Measurements from ENCODE around the gene ABCC3. TPM values are rescaled to one million over a fixed set of nuclear protein-coding genes. Genes with fewer than 3 reads are reported as not detected.

Gene ABCC3
- total RNA-seq, 6 donors from 2014 or later = 34.2 to 268 (median 57.7) TPM

GRCh38 chr17:50638966-50639713 is 4.5 kb downstream of the ABCC3 start:
- ATAC-seq (ENCODE audit: low FRiP score in 2 of 2) (peak; percentile 74 to 88), DNase-seq (peak in 1 of 2 donors; percentile 98)
- peaks cover 0 to 12% (median 8%) of the 10 kb centered on the region in 4 donors for H3K27me3 ChIP-seq
- no peaks in the 10 kb centered on the region for H3K36me3 ChIP-seq
- H3K9me3 ChIP-seq = no peaks in the 10 kb centered on the region
- peak in 2 of 6 experiments; percentile 18 to 25 for TF ChIP-seq CTCF (IDR thresholded peaks at IDR 0.05)
- peak in 1 of 4 donors; percentile 33 for TF ChIP-seq POLR2A (IDR thresholded peaks at IDR 0.05)
- peak; percentile 84 to 88 for TF ChIP-seq POLR2AphosphoS5 (IDR thresholded peaks at IDR 0.05)
- TF ChIP-seq EP300 (IDR thresholded peaks at IDR 0.05) = peak in 2 of 4 donors; percentile 51 to 84
- peak overlapping the region in 1 of 4 donors; percentile 3 for H3K4me3 ChIP-seq
- peaks cover 52 to 67% (median 65%) of the 10 kb centered on the region in 4 donors for H3K4me1 ChIP-seq
- WGBS, 2 donors = 9 to 12% methylated on average over 6 to 9 of the region's 9 CpGs
- peak overlapping the region; percentile 46 to 73 (median 56) for H3K27ac ChIP-seq

- H3K4me3 ChIP-seq = no peak overlapping the region
- H3K9me3 ChIP-seq = no peaks in the 10 kb centered on the region
- DNase-seq = peak in 1 of 2 donors; percentile 67
- no peak for TF ChIP-seq EP300 (IDR thresholded peaks at IDR 0.05)
- TF ChIP-seq POLR2A (IDR thresholded peaks at IDR 0.05) = peak in 1 of 4 donors; percentile 24
- no peaks in the 10 kb centered on the region for H3K36me3 ChIP-seq
- no peaks in the 10 kb centered on the region for H3K27me3 ChIP-seq
- H3K4me1 ChIP-seq = peaks cover 42 to 52% (median 49%) of the 10 kb centered on the region in 4 donors
- ATAC-seq (ENCODE audit: low FRiP score in 2 of 2) = peak in 1 of 2 donors; percentile 51
- H3K27ac ChIP-seq = peak overlapping the region; percentile 37 to 63 (median 48)
- 44% methylated on average over 10 to 11 of the region's 12 CpGs for WGBS, 2 donors
Measured at GRCh38 chr17:50640686-50641351, 6.1 kb downstream of the ABCC3 start.

GRCh38 chr17:50641357-50641756 is 6.7 kb downstream of the ABCC3 start:
- H3K36me3 ChIP-seq = no peaks in the 10 kb centered on the region
- DNase-seq (no peak), ATAC-seq (ENCODE audit: low FRiP score in 2 of 2) (no peak)
- H3K4me1 ChIP-seq = peaks cover 40 to 50% (median 46%) of the 10 kb centered on the region in 4 donors
- peak overlapping the region; percentile 15 to 63 (median 48) for H3K27ac ChIP-seq
- 38 to 46% methylated on average over 3 of the region's 3 CpGs for WGBS, 2 donors
- no peak overlapping the region for H3K4me3 ChIP-seq
- H3K27me3 ChIP-seq = no peaks in the 10 kb centered on the region
- H3K9me3 ChIP-seq = no peaks in the 10 kb centered on the region
- TF ChIP-seq POLR2A (IDR thresholded peaks at IDR 0.05) (no peak), CTCF (IDR thresholded peaks at IDR 0.05) (no peak), POLR2AphosphoS5 (IDR thresholded peaks at IDR 0.05) (no peak), EP300 (IDR thresholded peaks at IDR 0.05) (no peak)

- DNase-seq (no peak), ATAC-seq (ENCODE audit: low FRiP score in 2 of 2) (no peak)
- Histone ChIP-seq H3K4me3 (no peak overlapping the region), H3K27me3 (no peaks in the 10 kb centered on the region), H3K27ac (peak overlapping the region in 1 of 4 donors; percentile 3), H3K36me3 (no peaks in the 10 kb centered on the region), H3K9me3 (no peaks in the 10 kb centered on the region), H3K4me1 (peaks cover 40 to 50% (median 44%) of the 10 kb centered on the region in 4 donors)
- TF ChIP-seq CTCF (IDR thresholded peaks at IDR 0.05) = no peak
- TF ChIP-seq EP300 (IDR thresholded peaks at IDR 0.05) = no peak
- no peak for TF ChIP-seq POLR2A (IDR thresholded peaks at IDR 0.05)
- TF ChIP-seq POLR2AphosphoS5 (IDR thresholded peaks at IDR 0.05) = no peak
- 88 to 91% methylated on average over 15 of the region's 15 CpGs for WGBS, 2 donors
Measured at GRCh38 chr17:50642071-50642721, 7.5 kb downstream of the ABCC3 start.

Data from upper lobe of left lung (tissue), 6 donors.